ENCODE data around the gene SPPL2B.

GRCh38 chr19:2318923-2319322 is 9.6 kb upstream of the SPPL2B start:
- TF ChIP-seq PATZ1 (CRISPR knock-in tag; IDR thresholded peaks at IDR 0.05; ENCODE audit: borderline replicate concordance) (no peak), TOX (CRISPR knock-in tag; IDR thresholded peaks at IDR 0.05; ENCODE audit: borderline replicate concordance) (no peak)

Measured in SK-N-SH treated with all-trans-retinoic acid at 6 μM for 48 hours (cell line).